Left ventricle myocardium superior (tissue), 1 donor: Measurements from ENCODE around the gene BNC2. TPM values are rescaled to one million over a fixed set of nuclear protein-coding genes. Genes with fewer than 3 reads are reported as not detected.

Experiments
- ATAC-seq: fragments of 200-7000 bp; cut with Tn5 transposase; one replicate; pipeline ENCODE4 v1.9.1; 2020; ENCODE audit warnings: mild to moderate bottlenecking, moderate library complexity
- DNase-seq: peaks from one replicate; pipeline ENCODE4 v3.0.0-alpha.2; 2020
- intact Hi-C: fragments of 100-400 bp; cut with micrococcal nuclease; formaldehyde crosslinking; loops from one replicate; pipeline ENCODE4 v1.11.0; 2022
- total RNA-seq: library from RNA; stranded (reverse); fragmentation: NEBNext Ultra II Directional; extraction: Animal tissue kit (Norgen Biotek cat#: 25700); gene quantifications from one replicate; pipeline ENCODE4 v1.2.1, GENCODE V29; 2021
- donor health status: DM: no; HTN: yes; CAD: no; lungs with severe emphysema.

Gene BNC2
- total RNA-seq, 1 donor from 2014 or later = 6.3 TPM

GRCh38 chr9:16726029-16726428 is 144.4 kb downstream of the BNC2 start:
- no peak for ATAC-seq
- no peak for DNase-seq
- intact Hi-C loops = no loop called here

DNA sequence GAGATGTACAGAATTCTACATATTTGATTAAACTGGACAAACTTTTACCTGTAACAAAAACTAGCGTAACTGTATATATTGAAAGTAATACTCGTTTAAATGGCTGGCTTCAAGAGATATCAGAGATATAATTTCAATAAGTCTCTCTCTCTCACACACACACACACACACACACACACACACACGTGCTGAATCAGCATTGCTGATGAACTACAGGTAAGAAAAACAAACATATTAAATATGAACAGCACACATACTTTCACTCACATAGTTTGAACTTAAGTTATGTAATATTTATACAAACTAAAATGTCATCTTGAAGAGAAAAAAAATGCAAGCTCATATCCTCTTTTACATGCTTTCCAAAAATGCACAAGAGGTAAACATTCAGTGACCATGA is 145.4 kb downstream of the BNC2 start:
- DNase-seq (no peak), ATAC-seq (no peak)
- intact Hi-C loops = no loop called here

DNA sequence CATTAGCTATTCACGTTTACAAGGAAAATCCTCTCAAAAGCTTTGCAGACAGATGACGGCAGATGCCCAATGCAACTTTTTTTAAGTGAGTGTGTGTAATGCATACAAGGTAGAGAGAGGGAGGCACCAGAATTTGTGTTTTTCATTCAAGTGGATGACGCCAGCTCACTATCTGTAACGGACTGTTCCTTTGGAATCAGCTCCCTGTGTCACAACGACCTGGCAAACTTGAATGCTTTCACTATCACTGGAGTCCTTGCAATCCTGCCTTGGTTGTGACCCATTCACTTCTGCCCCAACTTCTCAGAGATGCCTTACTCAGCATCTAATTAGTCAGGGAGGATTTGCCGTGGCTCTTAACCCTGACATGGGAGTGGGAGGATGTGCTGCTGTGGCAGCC is 148.5 kb downstream of the BNC2 start:
- intact Hi-C loops = no loop called here
- DNase-seq = no peak
- peak; percentile 83 for ATAC-seq

- no peak for ATAC-seq
- intact Hi-C loops = no loop called here
- no peak for DNase-seq
Measured at GRCh38 chr9:16720386-16720785, 150.1 kb downstream of the BNC2 start.

DNA sequence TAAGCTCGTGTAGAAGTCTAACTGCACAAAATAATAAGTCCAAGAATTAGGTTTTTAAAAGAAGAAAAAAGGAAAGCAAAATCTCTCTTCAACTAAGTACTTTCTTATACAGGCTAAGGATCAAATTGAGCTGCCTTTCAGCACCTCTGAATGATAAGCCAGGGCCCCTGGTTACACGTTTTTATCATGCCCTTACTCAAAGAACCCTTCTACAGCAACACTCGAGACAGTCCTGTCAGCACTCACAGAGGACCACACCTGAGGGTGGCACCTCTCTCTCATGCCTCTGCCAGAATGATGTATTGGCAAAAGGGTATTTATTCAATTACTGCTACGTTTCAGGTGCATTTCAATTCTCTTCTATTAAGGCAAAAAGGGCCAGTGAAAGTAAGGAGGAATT is 150.5 kb downstream of the BNC2 start:
- DNase-seq (no peak), ATAC-seq (no peak)
- intact Hi-C loops = no loop called here

- intact Hi-C loops = no loop called here
- ATAC-seq (peak; percentile 16), DNase-seq (no peak)
Measured at GRCh38 chr9:16718952-16719351, 151.5 kb downstream of the BNC2 start.

GRCh38 chr9:16718296-16718695 is 152.2 kb downstream of the BNC2 start:
- intact Hi-C loops = no loop called here
- no peak for DNase-seq
- no peak for ATAC-seq

GRCh38 chr9:16716601-16717000 is 153.9 kb downstream of the BNC2 start:
- ATAC-seq (no peak), DNase-seq (no peak)
- intact Hi-C loops = no loop called here

- ATAC-seq = peak; percentile 30
- DNase-seq = no peak
- intact Hi-C loops = no loop called here
Measured at GRCh38 chr9:16715404-16715803, 155.1 kb downstream of the BNC2 start.

DNA sequence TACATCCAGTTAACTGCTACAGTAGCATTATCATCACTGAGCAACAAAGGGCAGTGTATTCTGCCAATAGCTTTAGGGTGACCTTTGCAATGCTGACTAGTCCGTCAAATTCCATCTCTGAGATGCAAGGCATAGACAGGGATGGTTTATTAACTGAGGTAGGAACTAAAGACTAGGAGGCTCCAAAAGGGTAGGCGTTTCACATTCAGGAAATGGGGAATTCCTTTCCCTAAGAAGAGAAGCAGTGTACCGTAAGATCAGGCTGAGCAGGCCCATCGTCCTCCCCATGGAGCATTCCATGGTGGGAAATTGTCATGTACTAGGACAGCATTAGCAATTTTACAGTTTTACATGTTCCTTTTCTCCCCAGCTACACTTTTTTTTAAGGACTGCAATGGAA is 157.7 kb downstream of the BNC2 start:
- intact Hi-C loops = no loop called here
- ATAC-seq = no peak

GRCh38 chr9:16710888-16711287 is 159.6 kb downstream of the BNC2 start:
- no peak for DNase-seq

More for the DNA sequence above, 157.7 kb downstream of the BNC2 start:
- no peak for DNase-seq

GRCh38 chr9:16709924-16710323 is 160.5 kb downstream of the BNC2 start:
- DNase-seq (no peak), ATAC-seq (no peak)
- intact Hi-C loops = no loop called here

More at GRCh38 chr9:16710888-16711287, 159.6 kb downstream of the BNC2 start:
- no peak for ATAC-seq
- intact Hi-C loops = no loop called here

- no peak for ATAC-seq
- no peak for DNase-seq
- intact Hi-C loops = no loop called here
Measured at GRCh38 chr9:16708656-16709435, 161.6 kb downstream of the BNC2 start.

DNA sequence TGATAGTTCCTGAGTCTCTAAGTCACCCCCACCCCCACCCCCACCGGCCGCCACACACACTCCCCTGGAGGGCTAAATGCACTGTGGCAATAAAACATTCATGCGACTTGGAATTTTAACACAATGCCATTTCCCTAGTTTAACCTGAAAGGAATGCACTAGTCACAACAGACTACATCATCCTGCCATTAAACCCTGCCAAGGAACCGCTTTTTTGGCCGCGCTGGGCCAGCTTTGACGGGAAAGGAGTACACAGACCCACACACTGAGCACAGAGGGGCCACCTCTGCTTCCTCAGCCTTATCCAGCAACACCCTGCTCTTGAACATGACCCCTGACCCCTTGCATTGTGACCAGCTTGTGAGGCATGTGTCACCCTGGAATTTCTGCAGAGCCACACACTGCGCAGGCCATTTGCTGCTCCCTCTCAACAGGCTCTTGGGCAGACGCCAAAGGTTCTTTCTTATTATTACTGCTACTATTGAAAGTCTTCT is 165.3 kb downstream of the BNC2 start:
- intact Hi-C loops = no loop called here
- DNase-seq = peak; percentile 81
- ATAC-seq = peak; percentile 94

- intact Hi-C loops = no loop called here
- ATAC-seq (peak; percentile 74), DNase-seq (peak; percentile 51)
Measured at GRCh38 chr9:16704116-16705110, 166.1 kb downstream of the BNC2 start.

DNA sequence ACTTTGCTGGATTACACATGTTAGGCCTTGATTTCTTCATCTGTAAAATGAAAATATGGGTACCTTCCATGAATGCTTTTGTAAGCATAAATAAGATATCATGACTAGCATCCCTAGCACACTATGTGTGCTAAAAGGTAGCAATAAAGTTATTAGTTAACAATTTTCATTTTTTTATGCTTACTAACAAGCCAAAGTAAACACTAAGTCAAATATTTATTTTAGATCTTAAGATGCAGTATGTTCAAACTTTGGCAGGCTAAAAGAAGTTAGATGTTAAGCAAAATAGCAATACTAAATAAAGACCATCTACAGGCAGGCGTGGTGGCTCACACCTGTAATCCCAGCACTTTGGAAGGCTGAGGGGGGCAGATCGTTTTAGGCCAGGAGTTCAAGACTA is 169.1 kb downstream of the BNC2 start:
- intact Hi-C loops = no loop called here

GRCh38 chr9:16693616-16694015 is 176.9 kb downstream of the BNC2 start:
- no peak for DNase-seq
- ATAC-seq = no peak
- intact Hi-C loops = no loop called here

More for the DNA sequence above, 169.1 kb downstream of the BNC2 start:
- ATAC-seq (no peak), DNase-seq (no peak)

DNA sequence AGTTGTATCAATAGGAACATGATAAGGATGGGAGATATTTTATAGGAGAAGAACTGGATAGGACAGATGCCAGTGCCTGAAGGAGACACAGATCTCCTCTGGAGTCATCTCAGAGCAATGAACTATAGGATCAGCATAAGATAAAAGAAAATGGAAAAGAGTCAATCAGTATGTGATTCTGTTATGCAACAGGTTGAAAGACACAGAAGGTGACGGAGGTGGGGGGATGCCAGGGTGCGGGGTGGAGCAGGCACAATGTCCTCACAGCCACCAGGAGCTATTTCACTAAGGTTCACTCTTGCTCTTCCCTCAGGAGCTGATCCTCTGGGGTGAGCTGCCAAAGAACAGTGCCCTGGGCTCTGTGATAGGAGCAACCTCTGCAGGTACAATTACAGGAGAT is 179.8 kb downstream of the BNC2 start:
- DNase-seq (no peak), ATAC-seq (no peak)
- intact Hi-C loops = no loop called here

- no peak for DNase-seq
- intact Hi-C loops = no loop called here
- no peak for ATAC-seq
Measured at GRCh38 chr9:16690205-16690604, 180.3 kb downstream of the BNC2 start.

DNA sequence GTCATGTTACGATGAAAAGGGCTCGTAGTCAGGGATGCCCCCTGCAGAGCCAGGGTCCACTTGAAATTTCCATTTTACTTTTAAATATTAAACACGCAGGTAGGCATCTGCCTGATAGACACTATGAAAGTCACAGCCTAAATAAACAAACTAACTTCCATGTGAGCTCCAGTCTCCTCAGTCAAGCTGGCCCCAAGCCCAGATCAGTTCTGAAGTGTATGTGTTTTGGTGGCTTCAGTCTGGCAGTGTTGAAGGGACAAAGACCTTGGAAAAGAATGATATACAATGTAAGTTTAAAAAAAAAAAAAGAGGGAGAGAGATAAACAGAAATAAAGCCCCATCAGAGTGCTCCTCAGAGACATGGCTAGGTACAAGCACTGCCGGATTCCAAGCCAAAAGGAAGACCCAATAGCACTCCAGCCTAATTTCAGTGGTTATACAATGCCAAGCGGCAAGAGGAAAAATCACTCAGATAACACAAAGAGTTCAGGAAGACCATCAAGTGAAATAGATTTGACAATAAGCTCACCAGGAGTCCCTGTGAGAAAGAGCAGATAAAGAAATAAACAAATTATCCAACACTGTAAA is 181.0 kb downstream of the BNC2 start:
- peak; percentile 43 for DNase-seq
- peak; percentile 53 for ATAC-seq
- intact Hi-C loops = no loop called here
